BE2C (cell line): Measurements from ENCODE around the gene TADA2B.

Experiments used
- DNase-seq: peaks from one replicate; pipeline ENCODE4 v3.0.0-alpha.2; 2020
- H3K27me3 ChIP-seq: fragments of 250-450 bp; sonication (Bioruptor Pico); 2 replicates; pipeline ENCODE4 v1.5.1; 2020; ENCODE audit warnings: mild to moderate bottlenecking
- H3K36me3 ChIP-seq: fragments of 250-450 bp; sonication (Bioruptor Pico); 2 replicates; pipeline ENCODE4 v1.5.1; 2020; ENCODE audit warnings: mild to moderate bottlenecking
- H3K4me1 ChIP-seq: fragments of 250-450 bp; sonication (Bioruptor Pico); 2 replicates; pipeline ENCODE4 v1.5.1; 2020
- H3K4me3 ChIP-seq: 2 replicates; pipeline ENCODE4 v1.5.1; 2011; ENCODE audit warnings: low read depth, low read length
- H3K9me3 ChIP-seq: fragments of 250-450 bp; sonication (Bioruptor Pico); 2 replicates; pipeline ENCODE4 v1.5.1; 2020
- TF ChIP-seq, protein P1 (sequence below): IDR thresholded peaks from 2 replicates; pipeline ENCODE4 v1.5.1; 2012; ENCODE audit warnings: mild to moderate bottlenecking, low read depth, low read length

The TADA2B gene

DNA sequence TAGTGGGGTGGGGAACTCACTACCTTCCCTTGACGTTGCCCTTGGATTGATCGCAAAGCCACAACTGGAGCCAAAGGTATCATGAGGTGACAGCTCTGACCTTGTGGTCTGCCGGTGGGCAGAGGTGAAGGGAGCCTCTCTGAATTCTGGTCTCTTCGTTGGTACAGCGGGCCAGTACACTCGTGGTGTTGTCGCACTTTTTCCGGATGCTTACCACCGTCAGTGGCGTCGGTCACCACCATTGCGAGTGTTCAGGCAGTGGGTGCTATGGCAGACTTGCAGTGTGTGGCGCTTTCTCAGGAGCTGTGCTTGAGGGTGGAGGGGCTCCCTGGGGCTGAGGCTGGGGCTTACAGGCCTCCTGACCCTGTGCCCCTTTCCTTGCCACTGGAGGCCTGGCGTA lies 29.9 kb downstream of the TADA2B start:
- Histone ChIP-seq H3K4me3 (no peak overlapping the region), H3K4me1 (no peaks in the 10 kb centered on the region), H3K36me3 (no peaks in the 10 kb centered on the region), H3K9me3 (no peaks in the 10 kb centered on the region), H3K27me3 (no peaks in the 10 kb centered on the region)
- no peak for DNase-seq
- TF ChIP-seq, protein P1, sequence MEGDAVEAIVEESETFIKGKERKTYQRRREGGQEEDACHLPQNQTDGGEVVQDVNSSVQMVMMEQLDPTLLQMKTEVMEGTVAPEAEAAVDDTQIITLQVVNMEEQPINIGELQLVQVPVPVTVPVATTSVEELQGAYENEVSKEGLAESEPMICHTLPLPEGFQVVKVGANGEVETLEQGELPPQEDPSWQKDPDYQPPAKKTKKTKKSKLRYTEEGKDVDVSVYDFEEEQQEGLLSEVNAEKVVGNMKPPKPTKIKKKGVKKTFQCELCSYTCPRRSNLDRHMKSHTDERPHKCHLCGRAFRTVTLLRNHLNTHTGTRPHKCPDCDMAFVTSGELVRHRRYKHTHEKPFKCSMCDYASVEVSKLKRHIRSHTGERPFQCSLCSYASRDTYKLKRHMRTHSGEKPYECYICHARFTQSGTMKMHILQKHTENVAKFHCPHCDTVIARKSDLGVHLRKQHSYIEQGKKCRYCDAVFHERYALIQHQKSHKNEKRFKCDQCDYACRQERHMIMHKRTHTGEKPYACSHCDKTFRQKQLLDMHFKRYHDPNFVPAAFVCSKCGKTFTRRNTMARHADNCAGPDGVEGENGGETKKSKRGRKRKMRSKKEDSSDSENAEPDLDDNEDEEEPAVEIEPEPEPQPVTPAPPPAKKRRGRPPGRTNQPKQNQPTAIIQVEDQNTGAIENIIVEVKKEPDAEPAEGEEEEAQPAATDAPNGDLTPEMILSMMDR = no peak

DNA sequence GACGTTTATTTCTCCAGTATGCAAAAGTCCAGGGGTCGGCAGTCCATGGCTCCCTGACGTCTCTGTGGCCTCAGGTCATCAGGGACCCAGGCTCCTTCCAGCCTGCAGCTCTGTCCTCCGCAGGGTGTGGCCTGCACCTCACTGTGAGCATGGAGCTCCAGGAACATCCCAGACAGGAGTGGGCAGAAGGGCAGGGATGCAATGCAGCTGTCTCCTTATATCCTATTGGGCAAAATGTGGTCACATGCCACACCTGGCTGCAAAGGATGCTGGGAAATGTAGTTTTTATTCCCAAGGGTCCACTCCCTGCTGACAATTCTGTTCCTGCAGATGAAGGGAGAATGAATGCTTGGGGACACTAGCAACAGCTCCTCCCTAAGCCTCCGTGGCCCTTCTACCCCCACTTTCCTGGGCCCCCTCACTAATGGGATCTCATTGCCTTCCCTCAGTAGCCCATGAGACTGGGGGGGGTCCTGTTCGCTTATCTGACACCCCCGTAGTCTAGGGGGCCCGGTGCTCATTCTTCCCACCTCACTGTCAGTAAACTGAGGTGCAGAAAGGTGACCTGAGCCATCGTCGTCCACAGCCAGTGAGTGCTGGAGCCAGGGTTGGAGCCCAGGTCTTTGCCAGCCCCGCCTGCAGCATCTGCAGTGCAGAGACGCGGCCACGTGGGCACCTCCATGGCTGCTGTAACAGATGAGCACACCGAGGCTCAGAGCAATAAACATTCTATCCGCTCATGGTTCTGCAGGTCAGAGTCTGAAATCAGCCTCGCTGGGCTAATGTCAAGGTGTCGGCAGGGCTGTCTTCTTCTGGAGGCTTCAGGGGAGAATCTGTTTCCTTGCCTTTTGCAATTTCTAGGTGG lies 30.6 kb downstream of the TADA2B start:
- TF ChIP-seq, protein P1 = no peak

DNA sequence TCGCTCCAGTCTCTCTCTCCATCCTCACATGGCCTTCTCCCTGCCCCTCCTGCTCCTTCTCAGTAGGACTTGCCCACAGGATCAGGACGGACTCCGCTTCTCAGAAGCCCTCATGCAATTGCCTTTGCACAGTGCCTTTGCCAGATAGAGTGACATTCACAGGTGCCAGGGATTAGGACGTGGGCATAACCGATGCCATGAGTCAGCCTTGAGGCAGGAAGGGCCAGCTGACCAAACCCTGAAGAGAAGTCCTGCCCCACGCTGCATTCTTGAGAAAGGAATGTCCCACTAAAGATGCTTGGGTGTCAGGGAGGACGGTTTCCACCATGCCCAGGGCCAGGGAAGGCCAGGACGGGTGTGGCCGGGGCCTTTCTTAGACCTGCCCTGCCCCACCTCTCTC lies 31.3 kb downstream of the TADA2B start:
- Histone ChIP-seq H3K4me1 (no peaks in the 10 kb centered on the region), H3K36me3 (no peaks in the 10 kb centered on the region), H3K4me3 (no peak overlapping the region), H3K9me3 (no peaks in the 10 kb centered on the region), H3K27me3 (no peaks in the 10 kb centered on the region)
- TF ChIP-seq, protein P1 = no peak
- DNase-seq = no peak

More for the DNA sequence above, 30.6 kb downstream of the TADA2B start:
- H3K4me1 ChIP-seq = no peaks in the 10 kb centered on the region
- H3K4me3 ChIP-seq = no peak overlapping the region
- H3K36me3 ChIP-seq = no peaks in the 10 kb centered on the region
- H3K9me3 ChIP-seq = no peaks in the 10 kb centered on the region
- DNase-seq = peak; percentile 79
- H3K27me3 ChIP-seq = no peaks in the 10 kb centered on the region

DNA sequence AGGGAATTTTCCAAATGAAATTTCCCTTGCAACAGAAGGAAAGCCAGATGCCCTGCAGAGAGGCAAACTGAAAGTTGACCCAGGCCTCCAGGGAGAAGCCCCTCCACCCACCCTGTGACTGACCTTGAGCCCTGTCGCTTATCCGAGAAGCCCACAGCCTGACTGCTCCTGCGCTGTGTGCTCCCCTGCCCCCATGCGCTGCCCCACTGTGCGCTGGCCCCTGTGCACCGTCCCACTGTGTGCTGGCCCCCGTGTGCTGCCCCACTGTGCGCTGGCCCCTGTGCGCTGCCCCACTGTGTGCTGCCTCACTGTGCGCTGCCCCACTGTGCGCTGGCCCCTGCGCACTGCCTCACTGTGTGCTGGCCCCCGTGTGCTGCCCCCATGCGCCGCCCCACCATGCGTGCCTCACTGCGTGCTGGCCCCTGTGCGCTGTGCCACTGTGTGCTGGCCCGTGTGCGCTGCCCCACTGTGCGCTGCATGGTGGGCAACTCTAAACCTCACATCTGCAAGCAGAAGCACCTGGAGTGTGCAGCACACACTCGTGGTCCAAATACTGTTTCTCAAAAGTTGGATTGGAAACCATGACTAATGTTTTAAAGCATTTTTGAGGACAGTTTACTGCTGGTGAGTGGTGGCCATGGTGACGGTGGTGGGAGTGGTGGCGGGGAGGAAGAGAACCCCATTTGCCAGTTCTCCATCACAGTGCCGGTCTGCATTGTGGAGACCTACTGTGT lies 33.0 kb downstream of the TADA2B start:
- no peaks in the 10 kb centered on the region for H3K4me1 ChIP-seq
- no peaks in the 10 kb centered on the region; the same call in none of the 2 replicates for H3K9me3 ChIP-seq
- peak; percentile 36 for DNase-seq
- TF ChIP-seq, protein P1 = no peak
- H3K36me3 ChIP-seq = no peaks in the 10 kb centered on the region
- H3K27me3 ChIP-seq = 0 out of 2 replicates have a peak, but pooled peaks cover 5% of the 10 kb centered on the region
- no peak overlapping the region for H3K4me3 ChIP-seq

DNA sequence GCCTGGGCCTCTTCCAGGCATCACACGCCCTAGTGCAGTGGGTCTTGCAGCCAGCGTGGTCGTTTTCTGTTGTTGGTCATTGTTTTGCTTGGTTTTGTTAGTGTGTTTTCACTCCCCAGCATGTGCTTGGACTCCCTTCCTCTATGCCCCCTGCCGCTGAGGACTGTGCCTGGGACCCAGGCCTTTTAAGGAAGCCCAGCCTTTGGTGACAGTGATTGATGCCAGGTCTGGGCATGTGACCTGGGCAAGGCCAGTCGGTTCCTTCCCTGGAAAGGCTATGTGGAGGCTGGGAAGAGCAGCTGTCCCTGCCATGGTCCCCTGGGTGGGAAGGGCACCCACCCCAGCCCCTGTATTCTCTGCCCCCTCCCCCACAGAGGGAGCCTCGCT lies 33.5 kb downstream of the TADA2B start:
- no peaks in the 10 kb centered on the region for H3K36me3 ChIP-seq
- DNase-seq = no peak

More for the DNA sequence above, 33.5 kb downstream of the TADA2B start:
- H3K9me3 ChIP-seq = no peaks in the 10 kb centered on the region; the same call in none of the 2 replicates
- H3K4me1 ChIP-seq = no peaks in the 10 kb centered on the region
- TF ChIP-seq, protein P1 = no peak
- H3K27me3 ChIP-seq = 0 out of 2 replicates have a peak, but pooled peaks cover 6% of the 10 kb centered on the region
- no peak overlapping the region for H3K4me3 ChIP-seq
